ENCODE measurements around the gene PHF12.

GRCh38 chr17:28937044-28937729 lies 14.1 kb downstream of the PHF12 start:
- no peak for TF ChIP-seq YY1 (IDR thresholded peaks at IDR 0.05; ENCODE audit: insufficient read depth, insufficient replicate concordance, low read depth, low read length)
- no peak for TF ChIP-seq ZNF678 (CRISPR knock-in tag; IDR thresholded peaks at IDR 0.05)
- TF ChIP-seq MXI1 (IDR thresholded peaks at IDR 0.05; ENCODE audit: borderline replicate concordance, low read depth, low read length) = no peak
- no peak for TF ChIP-seq HOXA7 (CRISPR knock-in tag; IDR thresholded peaks at IDR 0.05)
- TF ChIP-seq POLR2A (IDR thresholded peaks at IDR 0.05; ENCODE audit: insufficient read depth in 1 of 2, low read depth in 2 of 2, low read length in 2 of 2) = no peak
- TF ChIP-seq RAD21 (CRISPR knock-in tag; IDR thresholded peaks at IDR 0.05) = no peak
